ENCODE results near the gene CHCHD10. TPM values are rescaled to one million over a fixed set of nuclear protein-coding genes. Genes with fewer than 3 reads are reported as not detected.

The CHCHD10 gene
- total and polyA plus RNA-seq, 4 donors = 16.6 to 174 (median 82.5) TPM

DNA sequence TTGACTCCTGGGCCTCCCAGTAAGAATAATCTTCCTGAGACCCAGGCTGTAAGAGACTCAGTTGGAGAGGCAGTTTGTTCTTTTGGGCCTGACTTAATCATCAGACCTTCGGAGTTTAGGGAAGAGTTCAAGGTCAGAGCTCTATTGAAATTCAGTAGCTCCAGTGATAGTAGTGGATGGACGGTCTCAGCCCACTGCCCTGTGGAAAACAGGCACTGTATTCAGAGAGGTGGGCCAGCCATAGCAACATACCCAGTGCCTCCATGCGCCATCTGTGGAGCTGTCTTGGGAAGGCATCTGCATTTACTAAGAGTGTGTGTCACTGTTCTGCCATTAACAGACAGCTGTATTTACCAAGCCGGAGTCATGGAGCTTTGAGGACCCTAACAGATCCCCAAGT, 21.9 kb upstream of the CHCHD10 start:
- H3K9ac ChIP-seq (ENCODE audit: insufficient read depth in 1 of 2, low read length in 2 of 2) = no peak overlapping the region
- H3K4me3 ChIP-seq = no peak overlapping the region
- 91 to 92% methylated on average over 4 of the region's 4 CpGs for WGBS, 2 donors
- DNase-seq (no peak), ATAC-seq (ENCODE audit: insufficient read depth, low FRiP score) (no peak)
- H3K9me3 ChIP-seq (ENCODE audit: control insufficient read depth in 4 of 4, insufficient read depth in 3 of 4, low read length in 3 of 4) = no peaks in the 10 kb centered on the region
- peak overlapping the region in 1 of 2 donors; percentile 59 for H3K27ac ChIP-seq (ENCODE audit: low read depth in 1 of 2, low read length in 1 of 2)
- peaks cover 14 to 26% (median 25%) of the 10 kb centered on the region in 4 donors for H3K36me3 ChIP-seq (ENCODE audit: control insufficient read depth in 4 of 4, insufficient read depth in 4 of 4, low read length in 4 of 4)
- H3K27me3 ChIP-seq (ENCODE audit: control insufficient read depth in 3 of 3, insufficient read depth in 3 of 3, low read length in 2 of 3) = no peaks in the 10 kb centered on the region
- H3K4me1 ChIP-seq (ENCODE audit: control insufficient read depth in 5 of 5, insufficient read depth in 5 of 5, low read length in 5 of 5) = peaks cover 0 to 38% (median 9%) of the 10 kb centered on the region in 5 donors
- TF ChIP-seq, protein P1, sequence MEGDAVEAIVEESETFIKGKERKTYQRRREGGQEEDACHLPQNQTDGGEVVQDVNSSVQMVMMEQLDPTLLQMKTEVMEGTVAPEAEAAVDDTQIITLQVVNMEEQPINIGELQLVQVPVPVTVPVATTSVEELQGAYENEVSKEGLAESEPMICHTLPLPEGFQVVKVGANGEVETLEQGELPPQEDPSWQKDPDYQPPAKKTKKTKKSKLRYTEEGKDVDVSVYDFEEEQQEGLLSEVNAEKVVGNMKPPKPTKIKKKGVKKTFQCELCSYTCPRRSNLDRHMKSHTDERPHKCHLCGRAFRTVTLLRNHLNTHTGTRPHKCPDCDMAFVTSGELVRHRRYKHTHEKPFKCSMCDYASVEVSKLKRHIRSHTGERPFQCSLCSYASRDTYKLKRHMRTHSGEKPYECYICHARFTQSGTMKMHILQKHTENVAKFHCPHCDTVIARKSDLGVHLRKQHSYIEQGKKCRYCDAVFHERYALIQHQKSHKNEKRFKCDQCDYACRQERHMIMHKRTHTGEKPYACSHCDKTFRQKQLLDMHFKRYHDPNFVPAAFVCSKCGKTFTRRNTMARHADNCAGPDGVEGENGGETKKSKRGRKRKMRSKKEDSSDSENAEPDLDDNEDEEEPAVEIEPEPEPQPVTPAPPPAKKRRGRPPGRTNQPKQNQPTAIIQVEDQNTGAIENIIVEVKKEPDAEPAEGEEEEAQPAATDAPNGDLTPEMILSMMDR (IDR thresholded peaks at IDR 0.05; ENCODE audit: control extremely low read depth, extremely low read depth) = no peak

DNA sequence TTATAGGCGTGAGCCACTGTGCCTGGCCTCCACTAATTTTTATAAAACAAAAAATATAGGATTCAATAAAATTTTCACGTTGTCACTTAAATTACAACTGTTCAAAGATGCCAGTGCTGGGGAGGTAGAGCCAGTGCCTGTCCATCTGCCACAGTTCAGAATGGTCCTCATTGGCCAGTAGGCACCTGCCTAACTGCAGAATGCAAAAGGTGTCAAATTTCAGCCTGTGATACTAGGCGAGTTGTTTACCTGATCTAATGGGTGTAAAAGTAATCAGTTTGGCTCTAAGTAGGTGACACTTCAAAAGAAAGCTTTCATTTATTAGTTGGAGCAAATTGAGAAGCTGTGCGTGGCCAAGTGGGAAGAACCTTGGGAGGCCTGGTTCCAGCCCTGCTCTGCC, 21.3 kb upstream of the CHCHD10 start:
- H3K4me3 ChIP-seq = no peak overlapping the region
- DNase-seq = no peak
- H3K27me3 ChIP-seq (ENCODE audit: control insufficient read depth in 3 of 3, insufficient read depth in 3 of 3, low read length in 2 of 3) = no peaks in the 10 kb centered on the region
- H3K4me1 ChIP-seq (ENCODE audit: control insufficient read depth in 5 of 5, insufficient read depth in 5 of 5, low read length in 5 of 5) = peaks cover 0 to 38% (median 9%) of the 10 kb centered on the region in 5 donors
- H3K9ac ChIP-seq (ENCODE audit: insufficient read depth in 1 of 2, low read length in 2 of 2) = no peak overlapping the region
- 83% methylated on average over 4 of the region's 4 CpGs for WGBS, 2 donors
- no peak overlapping the region for H3K27ac ChIP-seq (ENCODE audit: low read depth in 1 of 2, low read length in 1 of 2)
- no peak for ATAC-seq (ENCODE audit: insufficient read depth, low FRiP score)
- no peaks in the 10 kb centered on the region for H3K9me3 ChIP-seq (ENCODE audit: control insufficient read depth in 4 of 4, insufficient read depth in 3 of 4, low read length in 3 of 4)
- H3K36me3 ChIP-seq (ENCODE audit: control insufficient read depth in 4 of 4, insufficient read depth in 4 of 4, low read length in 4 of 4) = peaks cover 10 to 26% (median 20%) of the 10 kb centered on the region in 4 donors
- TF ChIP-seq, protein P1 (IDR thresholded peaks at IDR 0.05; ENCODE audit: control extremely low read depth, extremely low read depth) = no peak

DNA sequence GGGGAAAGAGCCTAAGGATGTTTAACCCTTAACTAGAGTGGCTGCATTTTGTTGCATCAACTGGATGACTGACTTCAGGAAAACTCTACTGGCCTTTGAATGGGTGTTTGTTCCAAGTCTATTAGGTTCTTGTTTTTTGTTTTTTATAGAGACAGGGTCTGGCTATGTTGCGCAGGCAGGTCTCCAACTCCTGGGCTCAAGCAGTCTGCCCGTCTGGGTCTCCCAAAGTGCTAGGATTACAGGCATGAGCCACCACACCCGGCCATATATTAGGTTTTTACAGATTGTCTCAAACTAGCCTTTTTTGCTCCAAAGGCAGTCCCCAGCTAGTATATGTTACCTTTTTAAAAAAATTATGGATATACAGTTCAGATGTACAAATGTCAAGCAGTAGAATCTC, 20.1 kb upstream of the CHCHD10 start:
- WGBS, 2 donors = 63 to 82% methylated on average over 3 of the region's 3 CpGs
- H3K27ac ChIP-seq (ENCODE audit: low read depth in 1 of 2, low read length in 1 of 2) = peak overlapping the region in 1 of 2 donors; percentile 100
- peaks cover 0 to 38% (median 9%) of the 10 kb centered on the region in 5 donors for H3K4me1 ChIP-seq (ENCODE audit: control insufficient read depth in 5 of 5, insufficient read depth in 5 of 5, low read length in 5 of 5)

More for the DNA sequence above, 20.1 kb upstream of the CHCHD10 start:
- TF ChIP-seq, protein P1 (IDR thresholded peaks at IDR 0.05; ENCODE audit: control extremely low read depth, extremely low read depth) = no peak
- DNase-seq = no peak
- H3K9me3 ChIP-seq (ENCODE audit: control insufficient read depth in 4 of 4, insufficient read depth in 3 of 4, low read length in 3 of 4) = no peaks in the 10 kb centered on the region
- no peak for ATAC-seq (ENCODE audit: insufficient read depth, low FRiP score)
- H3K27me3 ChIP-seq (ENCODE audit: control insufficient read depth in 3 of 3, insufficient read depth in 3 of 3, low read length in 2 of 3) = no peaks in the 10 kb centered on the region
- peaks cover 2 to 16% (median 14%) of the 10 kb centered on the region in 4 donors for H3K36me3 ChIP-seq (ENCODE audit: control insufficient read depth in 4 of 4, insufficient read depth in 4 of 4, low read length in 4 of 4)
- H3K9ac ChIP-seq (ENCODE audit: insufficient read depth in 1 of 2, low read length in 2 of 2) = peak overlapping the region; percentile 80 to 90
- peak overlapping the region; percentile 94 for H3K4me3 ChIP-seq

Data from lung (tissue), 12 donors.